Liver (tissue), 9 donors: ENCODE data around the gene DEGS2. TPM values are rescaled to one million over a fixed set of nuclear protein-coding genes. Genes with fewer than 3 reads are reported as not detected.

Experiments
- DNase-seq: peaks from one replicate; pipeline ENCODE4 v3.0.0-alpha.2; 2017; ENCODE audit warnings: low spot score
- H3K27ac ChIP-seq, 2 donors: one replicate each; pipeline ENCODE4 v1.7.0; 2013; ENCODE audit warnings: inconsistent platforms in 2 of 2, low read length in 2 of 2, control low read depth in 1 of 2, low read depth in 1 of 2, mild to moderate bottlenecking in 1 of 2
- H3K27me3 ChIP-seq, 4 donors: one replicate each; pipeline versions ENCODE4 v1.6.1 to v1.7.0; 2013; ENCODE audit warnings: low read length in 3 of 4, inconsistent platforms in 1 of 4, mild to moderate bottlenecking in 1 of 4, moderate library complexity in 1 of 4; ENCODE audit not compliant: control insufficient read depth in 4 of 4, insufficient read depth in 4 of 4
- H3K36me3 ChIP-seq, 4 donors: one replicate each; pipeline versions ENCODE4 v1.6.1 to v1.7.0; 2013; ENCODE audit warnings: low read length in 3 of 4, mild to moderate bottlenecking in 3 of 4, low read depth in 1 of 4, moderate library complexity in 1 of 4; ENCODE audit not compliant: control insufficient read depth in 4 of 4, insufficient read depth in 3 of 4
- H3K4me1 ChIP-seq, 4 donors: one replicate each; pipeline versions ENCODE4 v1.6.1 to v1.7.0; 2013; ENCODE audit warnings: low read length in 3 of 4, mild to moderate bottlenecking in 3 of 4, moderate library complexity in 1 of 4; ENCODE audit not compliant: control insufficient read depth in 4 of 4, insufficient read depth in 4 of 4
- H3K4me3 ChIP-seq, 3 donors: one replicate each; pipeline versions ENCODE4 v1.6.1 to v1.7.0; 2013; ENCODE audit warnings: low read length in 3 of 3, control low read depth in 1 of 3, low read depth in 1 of 3, mild to moderate bottlenecking in 1 of 3
- H3K9ac ChIP-seq, 2 donors: one replicate each; pipeline ENCODE4 v1.7.0; 2013; ENCODE audit warnings: low read length in 2 of 2, mild to moderate bottlenecking in 2 of 2, moderate library complexity in 2 of 2, control low read depth in 1 of 2, low read depth in 1 of 2
- H3K9me3 ChIP-seq, 4 donors: one replicate each; pipeline versions ENCODE4 v1.6.1 to v1.7.0; 2013; ENCODE audit warnings: low read length in 3 of 4; ENCODE audit not compliant: control insufficient read depth in 4 of 4
- CTCF ChIP-seq: fragments of 150-350 bp; IDR thresholded peaks from 2 replicates; pipeline ENCODE4 v1.5.1; 2017; ENCODE audit warnings: improper control_type of control experiment, low read depth, low read length; ENCODE audit not compliant: missing input control
- EGR1 ChIP-seq, 2 donors: IDR thresholded peaks; 2 replicates each; pipeline ENCODE4 v1.6.1; 2016 to 2018; ENCODE audit warnings: antibody characterized with exemption in 2 of 2, low read depth in 2 of 2
- FOXA1 ChIP-seq: IDR thresholded peaks from 2 replicates; pipeline ENCODE4 v1.6.1; 2016; ENCODE audit warnings: antibody characterized with exemption
- FOXA2 ChIP-seq: IDR thresholded peaks from 2 replicates; pipeline ENCODE4 v1.6.1; 2016; ENCODE audit warnings: antibody characterized with exemption
- GABPA ChIP-seq, 2 donors: IDR thresholded peaks in 1 of 2; conservative IDR thresholded peaks in 1 of 2; 2 replicates each; pipeline ENCODE4 v1.6.1; 2016; ENCODE audit warnings: antibody characterized with exemption in 2 of 2, mild to moderate bottlenecking in 1 of 2, moderate library complexity in 1 of 2
- HNF4A ChIP-seq, 2 donors: conservative IDR thresholded peaks; 2 replicates each; pipeline ENCODE4 v1.6.1; 2016; ENCODE audit warnings: antibody characterized with exemption in 2 of 2, mild to moderate bottlenecking in 2 of 2
- HNF4G ChIP-seq: IDR thresholded peaks from 2 replicates; pipeline ENCODE4 v1.6.1; 2016; ENCODE audit warnings: antibody characterized with exemption
- JUND ChIP-seq, 2 donors: IDR thresholded peaks; 2 replicates each; pipeline ENCODE4 v1.6.1; 2016; ENCODE audit warnings: antibody characterized with exemption in 2 of 2
- MAX ChIP-seq: IDR thresholded peaks from 2 replicates; pipeline ENCODE4 v1.6.1; 2016; ENCODE audit warnings: antibody characterized with exemption
- NR2F2 ChIP-seq: IDR thresholded peaks from 2 replicates; pipeline ENCODE4 v1.6.1; 2016; ENCODE audit warnings: antibody characterized with exemption
- RAD21 ChIP-seq, 2 donors: IDR thresholded peaks; 2 replicates each; pipeline ENCODE4 v1.6.1; 2016; ENCODE audit warnings: antibody characterized with exemption in 2 of 2, mild to moderate bottlenecking in 2 of 2
- RXRA ChIP-seq, 2 donors: IDR thresholded peaks; 2 replicates each; pipeline ENCODE4 v1.6.1; 2017 to 2018; ENCODE audit warnings: antibody characterized with exemption in 2 of 2, mild to moderate bottlenecking in 1 of 2
- SP1 ChIP-seq: IDR thresholded peaks from 2 replicates; pipeline ENCODE4 v1.6.1; 2018; ENCODE audit warnings: antibody characterized with exemption, mild to moderate bottlenecking
- TAF1 ChIP-seq: conservative IDR thresholded peaks from 2 replicates; pipeline ENCODE4 v1.6.1; 2016; ENCODE audit warnings: antibody characterized with exemption, mild to moderate bottlenecking
- YY1 ChIP-seq: IDR thresholded peaks from 2 replicates; pipeline ENCODE4 v1.6.1; 2016; ENCODE audit warnings: antibody characterized with exemption, mild to moderate bottlenecking
- ZBTB33 ChIP-seq: IDR thresholded peaks from 2 replicates; pipeline ENCODE4 v1.6.1; 2016; ENCODE audit warnings: antibody characterized with exemption
- WGBS: extraction: QIAGEN DNeasy Blood & Tissue Kit; methylation state at CpG from one replicate; pipeline ENCODE4 v1.1.7; 2013; 5-methylcytosine and 5-hydroxymethylcytosine counted together
- polyA plus RNA-seq, 2 donors: library from polyadenylated mRNA; stranded (reverse) in 1 of 2; unstranded in 1 of 2; fragments of 200-250 nt in 1 of 2; fragments of >200 nt in 1 of 2; fragmentation: Nextera tagmentation in 1 of 2; extraction: Ambion mirVana in 1 of 2; gene quantifications; one replicate each; pipeline versions ENCODE4 v1.2.1 to v1.2.3, GENCODE V29; 2013 to 2015
- total RNA-seq, 2 donors: library from RNA; depleted of rRNA; stranded (reverse); fragments of >200 nt; gene quantifications; one replicate each; pipeline ENCODE4 v1.2.3, GENCODE V29; 2014
- TF ChIP-seq, protein P1 (sequence below): IDR thresholded peaks from 2 replicates; pipeline ENCODE4 v1.6.1; 2016; ENCODE audit warnings: antibody characterized with exemption, mild to moderate bottlenecking
- TF ChIP-seq, protein P2 (sequence below): IDR thresholded peaks from 2 replicates; pipeline ENCODE4 v1.6.1; 2016; ENCODE audit warnings: antibody characterized with exemption
- donor health status: healthy.
- donor health status: healthy.
- donor health status: healthy.
- donor health status: healthy.
- donor health status: healthy.

Gene DEGS2
- total and polyA plus RNA-seq, 4 donors = 0.13 to 0.42 (median 0.27) TPM

- H3K36me3 ChIP-seq = peaks cover 6 to 37% (median 11%) of the 10 kb centered on the region in 4 donors
- no peak overlapping the region for H3K4me3 ChIP-seq
- no peak overlapping the region for H3K27ac ChIP-seq
- TF ChIP-seq NR2F2 (no peak), SP1 (no peak), ZBTB33 (no peak), YY1 (no peak), HNF4A (conservative IDR thresholded peaks at IDR 0.05) (no peak), FOXA1 (no peak), EGR1 (IDR thresholded peaks at IDR 0.05; ENCODE audit: low read depth in 2 of 2) (no peak), TAF1 (no peak), CTCF (no peak), RXRA (IDR thresholded peaks at IDR 0.05) (no peak), GABPA (IDR thresholded peaks at IDR 0.05 in 1 of 2, conservative IDR thresholded peaks at IDR 0.05 in 1 of 2) (no peak), HNF4G (no peak), JUND (IDR thresholded peaks at IDR 0.05) (no peak), FOXA2 (no peak), RAD21 (IDR thresholded peaks at IDR 0.05) (no peak), MAX (no peak)
- TF ChIP-seq, protein P1, sequence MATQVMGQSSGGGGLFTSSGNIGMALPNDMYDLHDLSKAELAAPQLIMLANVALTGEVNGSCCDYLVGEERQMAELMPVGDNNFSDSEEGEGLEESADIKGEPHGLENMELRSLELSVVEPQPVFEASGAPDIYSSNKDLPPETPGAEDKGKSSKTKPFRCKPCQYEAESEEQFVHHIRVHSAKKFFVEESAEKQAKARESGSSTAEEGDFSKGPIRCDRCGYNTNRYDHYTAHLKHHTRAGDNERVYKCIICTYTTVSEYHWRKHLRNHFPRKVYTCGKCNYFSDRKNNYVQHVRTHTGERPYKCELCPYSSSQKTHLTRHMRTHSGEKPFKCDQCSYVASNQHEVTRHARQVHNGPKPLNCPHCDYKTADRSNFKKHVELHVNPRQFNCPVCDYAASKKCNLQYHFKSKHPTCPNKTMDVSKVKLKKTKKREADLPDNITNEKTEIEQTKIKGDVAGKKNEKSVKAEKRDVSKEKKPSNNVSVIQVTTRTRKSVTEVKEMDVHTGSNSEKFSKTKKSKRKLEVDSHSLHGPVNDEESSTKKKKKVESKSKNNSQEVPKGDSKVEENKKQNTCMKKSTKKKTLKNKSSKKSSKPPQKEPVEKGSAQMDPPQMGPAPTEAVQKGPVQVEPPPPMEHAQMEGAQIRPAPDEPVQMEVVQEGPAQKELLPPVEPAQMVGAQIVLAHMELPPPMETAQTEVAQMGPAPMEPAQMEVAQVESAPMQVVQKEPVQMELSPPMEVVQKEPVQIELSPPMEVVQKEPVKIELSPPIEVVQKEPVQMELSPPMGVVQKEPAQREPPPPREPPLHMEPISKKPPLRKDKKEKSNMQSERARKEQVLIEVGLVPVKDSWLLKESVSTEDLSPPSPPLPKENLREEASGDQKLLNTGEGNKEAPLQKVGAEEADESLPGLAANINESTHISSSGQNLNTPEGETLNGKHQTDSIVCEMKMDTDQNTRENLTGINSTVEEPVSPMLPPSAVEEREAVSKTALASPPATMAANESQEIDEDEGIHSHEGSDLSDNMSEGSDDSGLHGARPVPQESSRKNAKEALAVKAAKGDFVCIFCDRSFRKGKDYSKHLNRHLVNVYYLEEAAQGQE = no peak
- TF ChIP-seq, protein P2, sequence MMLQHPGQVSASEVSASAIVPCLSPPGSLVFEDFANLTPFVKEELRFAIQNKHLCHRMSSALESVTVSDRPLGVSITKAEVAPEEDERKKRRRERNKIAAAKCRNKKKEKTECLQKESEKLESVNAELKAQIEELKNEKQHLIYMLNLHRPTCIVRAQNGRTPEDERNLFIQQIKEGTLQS = no peak
- H3K9ac ChIP-seq = no peak overlapping the region
- WGBS = 98% methylated on average over 13 of the region's 13 CpGs
- no peaks in the 10 kb centered on the region for H3K4me1 ChIP-seq
- no peak for DNase-seq
- no peaks in the 10 kb centered on the region for H3K27me3 ChIP-seq
- no peaks in the 10 kb centered on the region for H3K9me3 ChIP-seq
Observed at GRCh38 chr14:100126401-100126800, 33.0 kb downstream of the DEGS2 start.
